GM12875 (cell line): ENCODE results near the gene CCDC13.

Source experiments
- H3K4me3 ChIP-seq: one replicate; pipeline ENCODE4 v1.5.1; 2011; ENCODE audit warnings: low read depth, low read length, control low read depth
- TF ChIP-seq, protein P1 (sequence below): IDR thresholded peaks from 2 replicates; pipeline ENCODE4 v1.5.1; 2011; ENCODE audit warnings: low read depth, mild to moderate bottlenecking, control low read depth, inconsistent platforms, low read length, moderate library complexity, borderline replicate concordance; ENCODE audit not compliant: insufficient read depth

Gene CCDC13

DNA sequence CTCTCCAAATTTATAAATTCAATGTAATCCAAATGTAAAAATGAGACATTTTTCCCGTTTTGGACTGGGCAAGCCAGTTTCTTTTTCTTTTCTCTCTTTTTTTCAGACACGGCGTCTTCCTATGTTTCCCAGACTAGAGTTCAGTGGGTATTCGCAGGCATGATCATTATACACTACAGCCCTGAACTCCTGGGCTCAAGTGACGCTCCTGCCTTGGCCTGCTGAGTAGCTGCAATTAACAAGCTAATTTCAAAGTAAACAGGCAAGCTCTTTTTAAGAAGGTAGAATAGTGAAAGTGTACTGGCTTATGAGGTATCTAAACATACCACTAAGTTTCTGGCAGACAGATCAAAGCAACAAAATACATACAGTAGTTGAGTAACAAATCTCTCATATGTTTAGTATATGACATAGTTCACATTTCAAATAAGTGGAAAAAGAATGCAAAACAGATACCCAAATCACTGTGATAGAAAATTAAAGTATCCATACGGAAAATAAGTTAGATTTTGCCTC is 17.7 kb upstream of the CCDC13 start:
- TF ChIP-seq, protein P1, sequence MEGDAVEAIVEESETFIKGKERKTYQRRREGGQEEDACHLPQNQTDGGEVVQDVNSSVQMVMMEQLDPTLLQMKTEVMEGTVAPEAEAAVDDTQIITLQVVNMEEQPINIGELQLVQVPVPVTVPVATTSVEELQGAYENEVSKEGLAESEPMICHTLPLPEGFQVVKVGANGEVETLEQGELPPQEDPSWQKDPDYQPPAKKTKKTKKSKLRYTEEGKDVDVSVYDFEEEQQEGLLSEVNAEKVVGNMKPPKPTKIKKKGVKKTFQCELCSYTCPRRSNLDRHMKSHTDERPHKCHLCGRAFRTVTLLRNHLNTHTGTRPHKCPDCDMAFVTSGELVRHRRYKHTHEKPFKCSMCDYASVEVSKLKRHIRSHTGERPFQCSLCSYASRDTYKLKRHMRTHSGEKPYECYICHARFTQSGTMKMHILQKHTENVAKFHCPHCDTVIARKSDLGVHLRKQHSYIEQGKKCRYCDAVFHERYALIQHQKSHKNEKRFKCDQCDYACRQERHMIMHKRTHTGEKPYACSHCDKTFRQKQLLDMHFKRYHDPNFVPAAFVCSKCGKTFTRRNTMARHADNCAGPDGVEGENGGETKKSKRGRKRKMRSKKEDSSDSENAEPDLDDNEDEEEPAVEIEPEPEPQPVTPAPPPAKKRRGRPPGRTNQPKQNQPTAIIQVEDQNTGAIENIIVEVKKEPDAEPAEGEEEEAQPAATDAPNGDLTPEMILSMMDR: no peak
- H3K4me3 ChIP-seq: no peak overlapping the region

DNA sequence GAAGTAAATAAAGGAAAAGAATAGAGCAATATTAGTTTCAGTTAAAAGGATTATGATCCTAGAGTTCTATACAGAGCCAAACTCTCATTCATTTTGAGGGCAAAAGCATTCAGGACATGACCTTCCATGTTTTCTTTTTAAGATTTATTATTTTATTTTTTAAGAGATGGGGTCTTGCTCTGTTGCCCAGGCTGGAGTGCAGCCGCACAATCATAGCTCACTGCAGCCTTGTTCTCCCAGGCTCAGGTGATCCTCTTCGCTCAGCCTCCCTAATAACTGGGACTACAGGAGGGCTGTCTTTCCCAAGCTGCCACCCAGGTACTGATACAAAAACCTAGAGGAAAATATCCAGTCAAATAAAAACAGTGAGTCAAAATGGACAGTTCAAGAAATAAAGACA is 13.6 kb upstream of the CCDC13 start:
- H3K4me3 ChIP-seq: no peak overlapping the region
- TF ChIP-seq, protein P1: no peak

DNA sequence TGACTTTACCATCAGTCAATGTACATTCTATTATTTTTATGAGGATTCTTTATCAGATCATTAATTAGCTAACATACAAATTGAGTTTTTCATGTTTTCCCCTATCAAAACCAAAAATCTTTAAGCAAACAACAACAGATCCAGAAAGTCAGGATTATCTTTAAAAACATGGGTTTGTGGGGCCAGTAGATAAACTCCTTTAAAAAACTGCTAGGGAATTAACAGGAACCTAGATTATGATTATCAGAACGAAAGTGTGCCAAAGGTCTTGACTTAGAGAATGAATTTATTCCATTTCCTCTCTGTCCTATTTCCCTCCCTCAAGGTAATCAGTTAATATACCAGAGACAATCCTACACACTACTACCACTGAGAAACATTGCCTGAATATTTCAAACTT is 13.2 kb upstream of the CCDC13 start:
- H3K4me3 ChIP-seq: no peak overlapping the region
- TF ChIP-seq, protein P1: no peak

DNA sequence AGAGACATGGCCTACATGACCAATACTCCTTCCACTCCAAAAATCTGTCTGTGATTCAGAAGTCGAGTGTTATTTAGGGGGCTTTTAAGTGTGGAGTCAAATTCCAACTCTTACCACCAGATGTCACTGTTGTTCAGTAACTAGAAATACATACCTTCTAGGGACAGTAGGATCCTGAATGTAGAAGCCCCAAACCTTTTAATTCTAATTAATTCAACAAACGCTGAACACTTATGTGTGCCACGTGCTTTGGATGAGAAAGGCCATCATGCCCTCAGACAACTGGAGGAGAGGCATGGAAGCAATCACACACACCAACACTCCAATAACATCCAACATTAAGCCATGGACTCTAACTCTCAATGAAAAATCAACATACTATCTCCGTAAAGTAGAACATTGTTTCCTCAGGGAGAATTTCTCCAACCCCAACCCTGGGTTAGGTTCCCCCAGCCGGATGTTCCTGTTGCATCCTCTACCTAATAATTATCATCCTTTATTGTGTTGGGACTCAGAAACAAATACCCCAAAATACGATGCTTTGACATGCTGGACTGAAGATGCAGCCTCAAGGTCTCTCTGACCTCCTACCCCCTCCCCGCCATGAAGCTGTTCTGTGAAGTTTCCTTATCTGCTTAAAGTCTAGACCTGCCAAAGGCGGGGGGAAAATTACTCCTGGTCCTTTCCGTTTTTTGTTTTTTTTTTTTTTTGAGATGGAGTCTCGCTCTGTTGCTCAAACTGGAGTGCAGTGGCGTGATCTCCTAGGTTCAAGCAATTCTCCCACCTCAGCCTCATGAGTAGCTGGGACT is 8.0 kb upstream of the CCDC13 start:
- TF ChIP-seq, protein P1: peak; percentile 54; the same call in 1 of the 2 replicates
- no peak overlapping the region for H3K4me3 ChIP-seq

DNA sequence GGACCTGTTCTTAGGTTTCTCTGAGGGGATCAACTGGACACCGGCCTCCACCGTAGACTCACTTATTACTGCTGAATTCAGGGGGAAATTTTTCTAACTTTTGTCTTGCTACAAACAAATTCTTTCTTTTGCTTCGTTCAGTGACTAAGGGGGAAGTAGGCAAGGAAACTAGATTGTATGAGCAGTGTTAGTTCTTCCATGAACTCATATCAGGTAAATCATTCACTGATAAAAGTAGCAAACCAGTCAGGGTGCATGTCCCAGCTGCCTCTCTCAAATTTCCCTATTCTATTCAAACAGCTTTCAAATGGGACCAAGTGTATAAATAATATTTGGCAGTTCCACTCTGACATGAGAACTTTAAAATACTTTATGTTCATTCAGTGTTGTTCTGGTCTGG is 7.3 kb upstream of the CCDC13 start:
- no peak overlapping the region for H3K4me3 ChIP-seq
- TF ChIP-seq, protein P1: no peak

DNA sequence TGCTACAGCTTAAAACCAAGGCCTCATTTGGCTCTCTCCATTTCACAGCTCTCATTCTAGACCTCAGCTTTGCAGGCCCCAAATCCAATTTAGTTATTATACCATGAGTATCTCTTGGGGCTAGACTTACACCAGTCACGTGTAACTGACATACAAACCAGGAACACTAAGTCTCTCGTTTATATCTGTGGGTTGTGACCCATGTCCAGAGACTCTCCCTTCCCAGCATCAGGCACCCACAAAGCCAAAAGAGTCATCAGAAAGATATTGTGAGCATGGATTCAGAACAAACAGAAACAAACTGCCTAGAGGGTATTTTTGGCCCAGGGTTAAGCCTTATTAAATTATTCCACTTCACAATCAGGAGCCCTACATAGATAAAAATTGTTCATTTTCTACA is 5.6 kb upstream of the CCDC13 start:
- H3K4me3 ChIP-seq: no peak overlapping the region
- TF ChIP-seq, protein P1: no peak

DNA sequence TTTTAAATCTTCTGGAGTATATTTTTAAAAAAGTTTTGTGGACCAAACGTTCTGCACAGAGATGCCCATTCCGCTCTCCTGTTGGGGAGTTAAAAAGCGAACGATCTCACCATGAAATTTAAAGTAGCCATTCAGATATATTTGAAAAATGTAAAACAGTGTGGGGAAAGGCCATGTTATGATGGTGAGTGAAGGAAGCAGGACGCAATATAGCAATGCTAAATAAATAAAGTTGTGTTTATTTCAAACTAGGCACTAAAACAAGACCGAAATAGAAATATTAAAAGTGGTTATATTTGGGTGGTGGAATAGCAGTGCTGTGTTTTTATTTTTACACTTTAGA is 327 bp upstream of the CCDC13 start:
- TF ChIP-seq, protein P1: no peak
- H3K4me3 ChIP-seq: peak overlapping the region; percentile 57
